Measurements from ENCODE around the gene DOCK4. TPM values are rescaled to one million over a fixed set of nuclear protein-coding genes. Genes with fewer than 3 reads are reported as not detected.

The DOCK4 gene
- total and polyA plus RNA-seq, 2 of the 8 experiments (the other 6 are each of a cell fraction or from before 2014, with no cell fraction given), result 5.1 to 23.6 TPM

- no peak for TF ChIP-seq KDM1A (IDR thresholded peaks at IDR 0.05; ENCODE audit: borderline replicate concordance, low read length)
Measured at GRCh38 chr7:111829221-111829620, 377.0 kb downstream of the DOCK4 start (continued).

Data from H1 (cell line).